GM12878 (cell line): Measurements from ENCODE around the gene SPINK6. TPM values are rescaled to one million over a fixed set of nuclear protein-coding genes. Genes with fewer than 3 reads are reported as not detected.

Experiments
- ATAC-seq: fragments of 200-7000 bp; cut with Tn5 transposase; 3 replicates; pipeline ENCODE4 v1.9.1; 2020; ENCODE audit warnings: mild to moderate bottlenecking, moderate library complexity
- BruUV-seq: library from RNA; stranded (reverse); fragments of 400-500 nt; replicated peaks from 2 replicates; lab custom pipeline; 2021; lab: Mats Ljungman, UMichigan
- CTCF ChIA-PET: fragments of 300-600 bp; sonication (Branson Sonifier 250); formaldehyde crosslinking; extraction: SDS; loops from one replicate; lab custom pipeline; 2021; ENCODE audit warnings: inconsistent platforms; lab: Yijun Ruan, JAX
- POLR2A ChIA-PET: fragments of 350-600 bp; formaldehyde crosslinking; extraction: SDS; loops from one replicate; lab custom pipeline; 2021; ENCODE audit warnings: inconsistent platforms; lab: Charles Lee
- RAD21 ChIA-PET: fragments of 300-600 bp; sonication (Branson Sonifier 250); formaldehyde crosslinking; loops from one replicate; lab custom pipeline; 2023; ENCODE audit warnings: antibody characterized with exemption; ENCODE audit not compliant: unreplicated experiment; lab: Charles Lee
- SMC1A ChIA-PET: fragments of 300-600 bp; sonication (Branson Sonifier 250); formaldehyde crosslinking; loops from one replicate; lab custom pipeline; 2023; ENCODE audit not compliant: unreplicated experiment, uncharacterized antibody; lab: Charles Lee
- DNase-seq: peaks from one replicate; pipeline ENCODE4 v3.0.0-alpha.2; 2011; ENCODE audit warnings: low read depth, low spot score
- FAIRE-seq: peaks from 3 replicates; lab custom pipeline; 2011; peaks lifted over from hg19 to GRCh38; lab: Jason Lieb, UNC
- H2AFZ ChIP-seq: 2 replicates; pipeline ENCODE4 v1.6.0; 2011; ENCODE audit warnings: low read depth, low read length, control low read depth; ENCODE audit not compliant: control insufficient read depth
- H3K27ac ChIP-seq: 2 replicates; pipeline ENCODE4 v1.5.1; 2011; ENCODE audit warnings: control low read depth; ENCODE audit not compliant: control insufficient read depth, insufficient read depth
- H3K27me3 ChIP-seq, 2 experiments: replicated peaks in 1 of 2; 2 replicates each; pipeline versions ENCODE4 v1.6.0 to v1.6.1; 2011; ENCODE audit warnings: low read length in 1 of 2; ENCODE audit not compliant: control insufficient read depth in 2 of 2, insufficient read depth in 2 of 2
- H3K36me3 ChIP-seq, 2 experiments: 2 replicates each; pipeline ENCODE4 v1.5.1; 2011; ENCODE audit warnings: low read length in 1 of 2; ENCODE audit not compliant: control insufficient read depth in 2 of 2, insufficient read depth in 2 of 2
- H3K4me1 ChIP-seq: 2 replicates; pipeline ENCODE4 v1.6.1; 2011; ENCODE audit warnings: mild to moderate bottlenecking, low read length, moderate library complexity, mixed read lengths; ENCODE audit not compliant: control insufficient read depth, insufficient read depth
- H3K4me2 ChIP-seq: 2 replicates; pipeline ENCODE4 v1.6.0; 2011; ENCODE audit warnings: control low read depth; ENCODE audit not compliant: control insufficient read depth, insufficient read depth
- H3K4me3 ChIP-seq: fragments of 200-600 bp; sonication (generic); 2 replicates; pipeline ENCODE4 v1.5.1; 2016
- H3K79me2 ChIP-seq: 2 replicates; pipeline ENCODE4 v1.6.0; 2011; ENCODE audit warnings: low read length; ENCODE audit not compliant: control insufficient read depth, insufficient read depth
- H3K9ac ChIP-seq: 2 replicates; pipeline ENCODE4 v1.8.0; 2011; ENCODE audit warnings: low read length, control low read depth, mixed read lengths; ENCODE audit not compliant: control insufficient read depth, insufficient read depth
- H3K9me3 ChIP-seq: replicated peaks from 3 replicates; pipeline ENCODE4 v1.5.1; 2011; ENCODE audit warnings: mild to moderate bottlenecking, low read length; ENCODE audit not compliant: control insufficient read depth, insufficient read depth
- H4K20me1 ChIP-seq: 2 replicates; pipeline ENCODE4 v1.6.0; 2011; ENCODE audit not compliant: control insufficient read depth, insufficient read depth
- CHD4 ChIP-seq: fragments of 200-600 bp; sonication (generic); IDR thresholded peaks from 2 replicates; pipeline ENCODE4 v1.6.1; 2016; ENCODE audit warnings: mild to moderate bottlenecking
- GABPA ChIP-seq: IDR thresholded peaks from 2 replicates; pipeline ENCODE4 v1.6.1; 2014; ENCODE audit warnings: antibody characterized with exemption, low read depth, mild to moderate bottlenecking, inconsistent platforms
- SP1 ChIP-seq: IDR thresholded peaks from one replicate; pipeline ENCODE4 v1.6.1; 2011; ENCODE audit warnings: low read depth, low read length
- ZBTB33 ChIP-seq: fragments of 450-650 bp; IDR thresholded peaks from 2 replicates; pipeline ENCODE4 v1.6.1; 2017; ENCODE audit warnings: mild to moderate bottlenecking
- ZZZ3 ChIP-seq: IDR thresholded peaks from 2 replicates; pipeline ENCODE4 v1.6.1; 2011; ENCODE audit warnings: low read depth; ENCODE audit not compliant: control insufficient read depth, insufficient read length
- WGBS: methylation state at CpG from one replicate; pipeline ENCODE4 v1.1.6; 2016; ENCODE audit warnings: low lambda C conversion rate; ENCODE audit not compliant: insufficient replicate concordance, insufficient coverage; ENCODE audit errors: missing lambda C conversion rate; 5-methylcytosine and 5-hydroxymethylcytosine counted together
- in situ Hi-C: fragments of 300-500 bp; cut with MboI; formaldehyde crosslinking; loops from 9 replicates; pipeline ENCODE4 v1.14.3; 2018; ENCODE audit warnings: mixed read lengths
- intact Hi-C: fragments of 100-400 bp; cut with micrococcal nuclease; formaldehyde crosslinking; loops from one replicate; pipeline ENCODE4 v1.14.2; 2022; ENCODE audit not compliant: unreplicated experiment
- polyA plus RNA-seq, 11 experiments: library from polyadenylated mRNA; depleted of rRNA in 4 of 11; unstranded in 6 of 11; stranded (reverse) in 5 of 11; fragments of >200 nt; fragmentation: Nextera tagmentation in 4 of 11; fragmentation: Illumina TruSeq in 1 of 11; extraction: Ambion mirVana in 4 of 11; extraction: Trizol in 1 of 11; gene quantifications; 1 replicate in 1 of 11; 2 replicates in 10 of 11; pipeline versions ENCODE4 v1.2.1 to v1.2.3, GENCODE V29; 2011 to 2016; ENCODE audit warnings: inconsistent platforms in 2 of 11, missing spikeins in 2 of 11, low read depth in 1 of 11
- total RNA-seq, 4 experiments: library from RNA; depleted of rRNA in 3 of 4; stranded (reverse); fragments of >200 nt in 3 of 4; fragmentation: Illumina TruSeq in 1 of 4; extraction: Trizol in 1 of 4; gene quantifications; 2 replicates each; pipeline versions ENCODE4 v1.2.1 to v1.2.3, GENCODE V29; 2013 to 2021
- TF ChIP-seq, protein P1 (sequence below): IDR thresholded peaks from 2 replicates; pipeline ENCODE4 v1.6.1; 2012; ENCODE audit warnings: mild to moderate bottlenecking, low read depth, low read length

SPINK6 gene
- total and polyA plus RNA-seq, 10 of the 15 experiments (the other 5 are each of a cell fraction or from before 2014, with no cell fraction given): not detected

GRCh38 chr5:148259288-148259687, 56.4 kb downstream of the SPINK6 start:
- POLR2A ChIA-PET: no interaction called here
- Histone ChIP-seq H2AFZ (no peak overlapping the region), H3K36me3 (no peaks in the 10 kb centered on the region), H3K4me2 (no peak overlapping the region), H3K27ac (no peak overlapping the region), H3K79me2 (no peaks in the 10 kb centered on the region), H3K27me3 (no peaks in the 10 kb centered on the region), H3K9me3 (no peaks in the 10 kb centered on the region), H3K9ac (no peak overlapping the region), H4K20me1 (no peaks in the 10 kb centered on the region), H3K4me3 (no peak overlapping the region), H3K4me1 (no peaks in the 10 kb centered on the region)
- in situ Hi-C loops: no loop called here
- intact Hi-C loops: no loop called here
- BruUV-seq: no TSS peak
- no peak for TF ChIP-seq CHD4
- no peak for TF ChIP-seq GABPA
- TF ChIP-seq ZBTB33: no peak
- TF ChIP-seq SP1: no peak
- TF ChIP-seq, protein P1, sequence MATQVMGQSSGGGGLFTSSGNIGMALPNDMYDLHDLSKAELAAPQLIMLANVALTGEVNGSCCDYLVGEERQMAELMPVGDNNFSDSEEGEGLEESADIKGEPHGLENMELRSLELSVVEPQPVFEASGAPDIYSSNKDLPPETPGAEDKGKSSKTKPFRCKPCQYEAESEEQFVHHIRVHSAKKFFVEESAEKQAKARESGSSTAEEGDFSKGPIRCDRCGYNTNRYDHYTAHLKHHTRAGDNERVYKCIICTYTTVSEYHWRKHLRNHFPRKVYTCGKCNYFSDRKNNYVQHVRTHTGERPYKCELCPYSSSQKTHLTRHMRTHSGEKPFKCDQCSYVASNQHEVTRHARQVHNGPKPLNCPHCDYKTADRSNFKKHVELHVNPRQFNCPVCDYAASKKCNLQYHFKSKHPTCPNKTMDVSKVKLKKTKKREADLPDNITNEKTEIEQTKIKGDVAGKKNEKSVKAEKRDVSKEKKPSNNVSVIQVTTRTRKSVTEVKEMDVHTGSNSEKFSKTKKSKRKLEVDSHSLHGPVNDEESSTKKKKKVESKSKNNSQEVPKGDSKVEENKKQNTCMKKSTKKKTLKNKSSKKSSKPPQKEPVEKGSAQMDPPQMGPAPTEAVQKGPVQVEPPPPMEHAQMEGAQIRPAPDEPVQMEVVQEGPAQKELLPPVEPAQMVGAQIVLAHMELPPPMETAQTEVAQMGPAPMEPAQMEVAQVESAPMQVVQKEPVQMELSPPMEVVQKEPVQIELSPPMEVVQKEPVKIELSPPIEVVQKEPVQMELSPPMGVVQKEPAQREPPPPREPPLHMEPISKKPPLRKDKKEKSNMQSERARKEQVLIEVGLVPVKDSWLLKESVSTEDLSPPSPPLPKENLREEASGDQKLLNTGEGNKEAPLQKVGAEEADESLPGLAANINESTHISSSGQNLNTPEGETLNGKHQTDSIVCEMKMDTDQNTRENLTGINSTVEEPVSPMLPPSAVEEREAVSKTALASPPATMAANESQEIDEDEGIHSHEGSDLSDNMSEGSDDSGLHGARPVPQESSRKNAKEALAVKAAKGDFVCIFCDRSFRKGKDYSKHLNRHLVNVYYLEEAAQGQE: no peak
- no peak for TF ChIP-seq ZZZ3
- ATAC-seq (no peak), FAIRE-seq (no peak), DNase-seq (no peak)
- CTCF ChIA-PET: no interaction called here
- RAD21 ChIA-PET: no interaction called here
- WGBS: 37% methylated on average over 2 of the region's 2 CpGs
- SMC1A ChIA-PET: no interaction called here
